GM03348 (cell line): ENCODE data around the gene CFAP99.
"Not testable (repeated sequence)": the region's sequence is repeated elsewhere in the genome, so short reads cannot be mapped to it uniquely, and the experiment has no call there.

ENCODE experiments used
- DNase-seq: peaks from one replicate; pipeline ENCODE4 v3.0.0; 2012; ENCODE audit warnings: low spot score

The CFAP99 gene

DNA sequence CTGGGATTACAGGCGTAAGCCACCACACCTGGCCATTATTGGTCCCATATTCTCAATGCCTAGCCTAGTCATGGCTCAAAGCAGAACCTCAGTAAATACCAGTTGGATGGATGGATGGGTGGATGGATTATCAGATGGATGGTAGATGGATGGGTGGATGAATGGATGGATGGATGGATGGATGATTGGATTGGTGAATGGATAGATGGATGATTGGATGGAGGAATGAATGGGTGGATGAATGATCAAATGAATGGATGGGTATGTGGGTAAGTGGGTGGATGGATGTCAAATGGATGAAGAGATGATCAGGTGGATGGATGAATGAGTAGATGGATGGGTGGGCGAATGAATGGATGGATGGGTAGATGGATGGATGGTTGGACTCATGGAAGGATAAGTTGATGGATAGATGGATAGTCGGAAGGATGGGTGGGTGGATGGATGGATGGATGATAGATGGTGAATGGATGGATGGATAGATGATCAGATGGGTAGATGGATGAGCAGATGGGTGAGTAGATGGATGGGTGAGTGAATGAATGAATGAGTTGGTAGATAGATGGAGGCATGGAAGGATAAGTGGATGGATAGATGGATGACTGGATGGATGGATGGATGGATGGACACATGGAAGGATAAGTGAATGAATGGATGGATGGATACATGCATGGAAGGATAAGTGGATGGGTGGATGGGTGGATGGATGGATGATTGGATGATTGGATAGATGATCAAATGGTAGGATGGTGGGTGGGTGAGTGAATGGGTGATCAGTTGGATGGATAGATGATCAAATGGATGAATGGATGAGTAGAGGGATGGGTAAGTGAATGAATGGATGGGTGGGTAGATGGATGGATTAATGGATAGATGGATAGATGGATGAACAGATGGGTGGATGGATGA, 28.2 kb downstream of the CFAP99 start:
- DNase-seq: no peak

DNA sequence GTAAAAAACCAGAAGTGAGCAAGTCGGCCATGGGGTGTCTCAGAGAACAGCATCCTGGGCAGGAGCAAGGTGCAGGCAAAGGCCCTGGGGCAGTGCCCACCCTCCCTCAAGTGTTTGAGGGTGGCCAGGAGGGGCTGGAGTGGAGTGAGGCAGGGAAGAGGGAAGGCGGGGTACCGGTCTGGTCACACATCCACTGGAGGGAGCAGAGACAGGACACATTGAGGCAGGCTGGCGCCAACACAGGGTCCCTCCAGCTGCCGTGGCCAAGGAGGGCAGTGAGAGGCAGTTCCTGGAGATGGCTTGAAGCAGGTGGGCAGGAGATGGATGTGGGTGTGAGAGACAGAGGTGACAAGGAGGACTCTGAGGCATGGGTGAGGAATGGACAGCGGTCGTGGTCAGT, 29.8 kb downstream of the CFAP99 start:
- DNase-seq: no peak

DNA sequence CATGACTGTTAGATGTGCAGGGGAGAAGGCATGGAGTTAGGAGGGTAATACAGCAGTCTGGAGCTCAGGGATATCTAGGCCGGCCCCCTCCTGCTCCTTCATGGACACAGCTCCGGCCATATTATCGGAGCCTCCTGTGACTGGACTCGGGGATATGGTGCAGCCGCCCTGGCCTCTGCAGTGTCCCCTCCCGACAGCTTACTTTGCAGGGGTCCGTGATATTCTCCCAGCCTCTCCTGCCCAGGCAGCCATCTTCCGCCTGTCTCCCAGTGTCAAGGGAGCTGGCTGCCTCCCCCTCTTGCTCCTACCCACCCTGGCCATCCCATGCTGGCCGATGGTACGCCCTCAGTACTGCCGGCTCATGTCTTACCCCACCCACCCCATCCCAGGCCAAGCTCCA, 30.3 kb downstream of the CFAP99 start:
- no peak for DNase-seq

DNA sequence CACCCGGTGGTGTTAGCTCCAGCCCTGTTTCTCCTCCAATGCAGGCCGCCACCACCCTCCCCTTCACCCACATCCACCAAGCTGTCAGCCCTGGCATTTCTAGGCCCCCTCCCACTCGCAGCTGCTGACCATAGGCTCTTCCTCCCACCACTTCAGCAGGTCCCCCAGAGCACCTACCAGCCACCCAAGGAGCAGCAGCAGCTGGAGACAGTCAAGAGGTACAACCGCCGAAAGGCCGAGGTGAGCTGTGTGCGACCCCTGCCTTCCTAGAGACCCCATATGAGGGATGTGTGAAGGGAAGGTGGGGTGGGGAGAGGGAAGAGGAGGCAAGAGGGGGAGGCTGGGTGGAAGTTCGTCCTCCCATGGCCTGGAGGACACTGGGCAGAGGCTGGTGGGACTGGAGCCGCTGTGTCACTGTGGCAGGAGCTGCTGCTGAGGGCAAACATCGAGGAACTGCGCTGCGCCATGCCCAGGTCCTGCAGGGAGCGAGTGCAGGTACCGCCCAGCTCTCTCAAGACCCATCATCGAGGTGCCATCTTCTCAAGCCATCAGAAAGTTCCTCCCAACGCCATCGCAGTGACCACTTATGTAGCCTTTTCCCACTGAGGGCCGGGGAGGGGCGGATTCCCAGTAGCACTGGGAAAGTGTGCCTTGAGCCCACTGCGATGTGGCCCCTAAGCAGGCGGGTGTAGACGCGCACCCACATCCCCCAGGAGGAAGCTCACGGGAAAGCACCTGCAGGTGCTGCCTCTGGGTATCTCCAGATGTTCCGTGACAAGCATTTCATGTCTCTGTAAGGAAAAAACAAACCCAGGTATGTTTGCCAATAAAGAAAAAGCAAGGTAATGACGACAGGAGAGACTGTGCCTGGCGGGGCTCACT, 31.0 kb downstream of the CFAP99 start:
- no peak for DNase-seq

DNA sequence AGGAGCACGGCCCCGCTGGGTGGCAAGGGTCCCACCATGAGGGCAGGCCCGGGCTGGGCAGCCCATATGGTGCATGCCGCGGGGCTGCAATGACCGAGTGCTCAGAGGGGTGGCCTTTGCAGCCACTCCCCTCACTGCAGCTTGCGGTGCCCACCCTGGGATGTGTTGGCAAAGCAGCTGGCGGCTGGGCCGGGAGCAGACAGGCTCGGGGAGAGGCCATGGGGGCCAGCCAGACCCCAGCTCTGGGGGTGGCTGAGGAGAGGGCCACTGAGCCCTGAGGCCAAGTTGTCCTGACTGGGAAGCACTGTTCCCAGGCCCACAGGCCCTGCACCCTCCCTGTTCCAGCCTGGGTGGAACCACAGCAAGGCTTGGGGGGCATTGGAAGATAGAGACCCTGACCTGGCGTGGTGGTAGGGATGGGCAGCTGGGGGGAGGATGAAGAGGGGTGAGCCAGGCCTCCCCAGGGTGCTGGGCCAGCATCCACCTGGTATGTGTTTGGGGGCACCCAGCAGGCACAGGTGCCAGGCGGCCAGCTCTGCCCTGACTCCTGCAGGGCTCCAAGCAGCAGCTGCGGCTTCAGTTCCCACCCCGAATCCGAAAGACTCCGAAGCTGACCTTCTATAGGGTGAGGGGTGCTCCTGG, 31.8 kb downstream of the CFAP99 start:
- no peak for DNase-seq

- DNase-seq: no peak
Observed at GRCh38 chr4:2451036-2451520, 32.3 kb downstream of the CFAP99 start.

- DNase-seq: no peak
Observed at GRCh38 chr4:2451821-2452785, 33.3 kb downstream of the CFAP99 start.

- DNase-seq: no peak
Observed at GRCh38 chr4:2457481-2458295, 38.9 kb downstream of the CFAP99 start.

DNA sequence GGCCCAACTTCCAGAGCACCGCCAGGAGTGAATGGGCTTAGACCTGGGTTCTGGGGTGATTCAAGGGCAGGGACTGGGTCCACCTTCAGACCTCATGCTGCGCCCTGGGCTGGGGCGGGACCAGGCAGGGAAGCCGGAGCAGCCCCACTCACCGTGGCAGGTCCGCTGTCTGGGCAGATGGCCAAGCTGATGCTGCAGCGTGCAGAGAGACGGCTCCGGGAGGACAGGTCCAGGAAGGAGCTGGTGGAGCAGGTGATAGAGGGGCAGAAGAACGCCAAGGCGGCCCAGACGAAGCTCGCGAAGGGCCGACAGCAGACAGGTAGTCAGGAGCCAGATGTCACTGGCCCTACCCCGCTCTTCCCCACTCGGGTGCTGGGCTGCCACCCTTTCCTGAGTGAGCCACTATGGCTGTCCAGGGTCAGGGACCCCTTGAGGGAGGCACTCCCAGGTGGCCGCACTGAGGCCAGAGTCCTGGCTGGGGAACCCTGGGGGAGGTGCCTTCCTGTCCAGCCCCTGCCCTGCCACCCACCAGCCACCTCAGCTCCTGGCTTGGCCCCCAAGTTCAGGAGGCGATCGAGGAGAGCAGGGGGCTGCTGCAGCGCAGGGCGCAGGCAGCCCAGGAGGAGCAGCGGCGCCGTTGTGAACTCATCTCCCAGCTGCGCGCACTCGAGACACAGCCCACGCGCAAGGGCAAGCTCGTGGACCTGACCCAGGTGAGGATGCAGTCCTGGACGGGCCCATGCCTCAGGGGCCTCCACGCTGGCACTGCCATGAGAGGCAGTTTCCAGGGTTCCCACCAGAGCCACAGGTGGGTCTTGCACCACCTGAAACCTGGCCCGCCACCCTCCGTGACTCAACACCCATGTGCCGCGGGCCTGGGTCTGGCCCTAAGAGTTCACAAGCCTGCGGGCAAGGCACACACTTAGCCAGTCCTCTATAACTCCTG, 40.1 kb downstream of the CFAP99 start:
- no peak for DNase-seq

DNA sequence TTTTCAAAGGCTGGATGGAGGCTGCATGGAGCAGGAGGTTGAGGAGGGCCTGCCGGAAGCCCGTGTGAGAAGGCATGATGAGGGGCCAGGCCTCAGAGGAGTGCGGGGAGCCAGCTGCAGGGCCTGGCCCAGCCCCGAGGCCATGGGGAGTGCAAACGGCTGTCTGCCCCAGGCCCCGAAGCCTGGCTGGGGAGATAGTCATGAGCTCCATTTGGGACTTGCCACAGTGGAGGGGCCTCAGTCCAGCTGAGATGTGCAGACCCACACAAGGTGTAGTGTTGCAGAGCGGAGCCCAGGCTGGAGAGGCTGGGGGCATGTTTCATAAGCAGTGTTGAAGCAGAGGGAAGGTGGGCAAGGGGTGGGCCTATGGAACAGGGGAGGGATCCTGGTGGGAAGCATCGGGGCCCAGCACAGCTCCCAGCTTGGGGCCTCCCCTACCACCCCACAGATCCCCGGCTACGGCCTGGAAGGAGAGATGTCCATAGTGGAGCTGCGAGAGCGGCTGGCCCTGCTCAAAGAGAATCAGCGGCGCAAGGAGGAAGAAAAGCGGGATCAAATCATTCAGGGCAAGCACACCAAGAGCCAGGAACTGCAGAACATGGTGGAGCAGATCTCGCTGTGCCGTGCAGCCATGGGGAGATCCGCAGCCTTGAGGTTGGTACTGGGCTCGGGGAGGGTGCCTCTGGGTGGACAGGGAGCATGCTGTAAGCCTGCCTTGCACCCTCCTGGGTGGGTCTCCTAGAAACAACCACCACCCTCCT, 41.0 kb downstream of the CFAP99 start:
- DNase-seq: no peak

GRCh38 chr4:2461246-2461960, 42.6 kb downstream of the CFAP99 start:
- DNase-seq: no peak

- DNase-seq: peak; percentile 93
Observed at GRCh38 chr4:2462218-2462991, 43.6 kb downstream of the CFAP99 start.

GRCh38 chr4:2462992-2463762, 44.4 kb downstream of the CFAP99 start:
- DNase-seq: no peak

- no peak for DNase-seq
Observed at GRCh38 chr4:2465032-2465431, 46.3 kb downstream of the CFAP99 start.

DNA sequence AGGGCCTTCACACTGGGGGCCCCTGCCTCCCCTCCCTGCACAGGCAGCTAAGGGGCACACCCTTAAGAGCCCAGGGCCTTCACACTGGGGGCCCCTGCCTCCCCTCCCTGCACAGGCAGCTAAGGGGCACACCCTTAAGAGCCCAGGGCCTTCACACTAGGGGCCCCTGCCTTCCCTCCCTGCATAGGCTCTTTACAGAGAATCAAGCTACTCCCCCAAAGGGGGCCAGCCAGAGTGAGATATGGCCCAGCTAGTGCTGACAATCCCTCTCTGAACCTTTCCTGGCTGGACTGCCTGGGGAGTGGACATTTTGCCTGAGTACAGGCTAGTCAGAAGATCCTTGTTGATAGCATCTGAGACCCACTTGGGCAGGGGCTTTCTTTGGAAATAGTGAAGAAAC, 46.8 kb downstream of the CFAP99 start:
- DNase-seq: not testable (repeated sequence)
